NB4 (cell line): ENCODE data around the gene RECK.

Experiments
- DNase-seq: peaks from one replicate; pipeline ENCODE4 v3.0.0; 2010; ENCODE audit warnings: low read depth
- H3K4me3 ChIP-seq: one replicate; pipeline ENCODE4 v1.5.1; 2011; ENCODE audit warnings: mild to moderate bottlenecking, low read depth, low read length, moderate library complexity
- CTCF ChIP-seq: IDR thresholded peaks from one replicate; pipeline ENCODE4 v1.5.1; 2012; ENCODE audit warnings: low read depth, low read length
- MAX ChIP-seq: IDR thresholded peaks from 2 replicates; pipeline ENCODE4 v1.6.1; 2011; ENCODE audit warnings: low read depth, low read length
- MYC ChIP-seq: IDR thresholded peaks from 2 replicates; pipeline ENCODE4 v1.6.1; 2011; ENCODE audit warnings: low read depth, low read length
- POLR2A ChIP-seq: IDR thresholded peaks from 2 replicates; pipeline ENCODE4 v1.6.1; 2011; ENCODE audit warnings: mild to moderate bottlenecking; ENCODE audit not compliant: insufficient read length; ENCODE audit errors: extremely low read depth

Gene RECK

GRCh38 chr9:36039696-36040095, 3.0 kb downstream of the RECK start:
- no peak overlapping the region for H3K4me3 ChIP-seq
- TF ChIP-seq CTCF (no peak), MYC (no peak), MAX (no peak)
- DNase-seq = no peak

GRCh38 chr9:36040271-36040925, 3.7 kb downstream of the RECK start:
- DNase-seq = no peak
- no peak for TF ChIP-seq POLR2A
- H3K4me3 ChIP-seq = no peak overlapping the region

- peak; percentile 32 for DNase-seq
- no peak for TF ChIP-seq CTCF
- TF ChIP-seq MAX = no peak
- no peak for TF ChIP-seq MYC
- no peak for TF ChIP-seq POLR2A
- H3K4me3 ChIP-seq = no peak overlapping the region
Observed at GRCh38 chr9:36041506-36041905, 4.8 kb downstream of the RECK start.

GRCh38 chr9:36045610-36046009, 8.9 kb downstream of the RECK start:
- no peak overlapping the region for H3K4me3 ChIP-seq
- DNase-seq = no peak
- TF ChIP-seq MAX (peak; percentile 31; the same call in 1 of the 2 replicates), CTCF (no peak)

GRCh38 chr9:36046923-36047322, 10.2 kb downstream of the RECK start:
- no peak for DNase-seq
- H3K4me3 ChIP-seq = no peak overlapping the region
- TF ChIP-seq CTCF (no peak), MAX (no peak), MYC (no peak), POLR2A (no peak)

- no peak overlapping the region for H3K4me3 ChIP-seq
- no peak for DNase-seq
- TF ChIP-seq MYC (no peak), MAX (no peak), CTCF (no peak), POLR2A (no peak)
Observed at GRCh38 chr9:36049408-36049807, 12.7 kb downstream of the RECK start.
